ENCODE data around the gene CCDC116. TPM values are rescaled to one million over a fixed set of nuclear protein-coding genes. Genes with fewer than 3 reads are reported as not detected.

Gene CCDC116
- total and polyA plus RNA-seq, 10 of the 15 experiments (the other 5 are each of a cell fraction or from before 2014, with no cell fraction given) = 0.04 to 0.18 (median 0.04) TPM; not detected in 6

DNA sequence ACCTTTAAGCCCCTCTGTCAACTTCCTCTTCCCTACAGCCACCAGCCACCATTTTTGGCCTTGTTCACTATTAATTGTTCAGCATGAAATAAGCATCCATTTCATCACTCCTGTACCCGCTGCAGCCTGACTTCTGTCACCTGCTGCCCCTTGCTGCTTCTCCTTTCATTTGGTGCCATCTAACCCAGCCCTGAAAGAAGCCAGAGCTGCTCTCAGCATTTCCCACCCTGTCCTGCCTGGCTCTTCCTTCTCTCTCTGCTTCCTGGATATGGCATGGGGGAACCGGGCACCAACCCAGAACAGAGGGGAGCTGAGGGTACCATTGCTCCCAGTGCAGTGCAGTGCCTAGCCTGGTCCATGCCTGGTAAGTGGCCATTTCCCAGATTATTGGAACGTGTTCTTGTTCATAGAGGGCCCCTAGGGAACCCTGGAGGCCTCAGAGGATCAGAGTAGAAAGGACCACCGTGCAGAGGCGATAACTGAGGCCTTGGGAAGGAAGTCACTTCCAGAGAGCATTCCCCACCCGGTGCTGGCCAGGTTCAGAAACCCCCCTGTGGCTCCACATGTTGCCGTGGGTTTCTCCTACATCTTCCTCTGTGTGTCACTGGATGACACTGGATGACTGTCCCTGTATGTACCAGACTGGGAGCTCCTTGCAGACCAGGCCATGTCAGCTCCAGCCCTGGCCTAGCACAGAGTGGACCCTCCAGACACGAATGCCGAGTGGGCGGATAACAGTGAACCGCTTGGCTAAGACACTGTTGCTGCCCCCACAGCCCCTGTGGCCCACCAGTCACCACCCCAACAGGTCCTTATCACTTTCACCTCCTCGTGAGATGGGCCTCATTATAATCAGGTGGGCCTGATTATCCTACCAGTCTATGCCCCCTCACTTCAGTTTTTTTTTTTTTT lies 7.4 kb upstream of the CCDC116 start:
- ChIA-PET CTCF (interaction anchor here (0.7 to 3.7 kb wide), 10 partner anchors 9 to 46 kb away, joined by 3 to 14 read pairs (median 6); partner anchors contain the start of gene SDF2L1), RAD21 (ENCODE audit: unreplicated experiment) (no interaction called here), POLR2A (interaction anchor here (1.2 kb wide), 1 partner anchor 17 kb away, joined by 4 read pairs; the partner anchor contains the start of gene SDF2L1), SMC1A (ENCODE audit: uncharacterized antibody, unreplicated experiment) (interaction anchor here (1.0 to 1.1 kb wide), 2 partner anchors 17 to 37 kb away, joined by 3 read pairs; partner anchors contain the start of gene SDF2L1)
- Histone ChIP-seq H3K4me1 (ENCODE audit: control insufficient read depth, insufficient read depth, low read length) (peaks cover 10% of the 10 kb centered on the region; the same call in 1 of the 2 replicates), H3K9ac (ENCODE audit: control insufficient read depth, insufficient read depth, low read length) (no peak overlapping the region), H3K27me3 (replicated peaks in 1 of 2; ENCODE audit: control insufficient read depth in 2 of 2, insufficient read depth in 2 of 2, low read length in 1 of 2) (no peaks in the 10 kb centered on the region), H3K79me2 (ENCODE audit: control insufficient read depth, insufficient read depth, low read length) (peaks cover 27% of the 10 kb centered on the region), H2AFZ (ENCODE audit: control insufficient read depth, low read depth, low read length) (no peak overlapping the region), H3K9me3 (replicated peaks; ENCODE audit: control insufficient read depth, insufficient read depth, low read length) (no peaks in the 10 kb centered on the region), H3K27ac (ENCODE audit: control insufficient read depth, insufficient read depth) (no peak overlapping the region), H3K36me3 (ENCODE audit: control insufficient read depth in 2 of 2, insufficient read depth in 2 of 2, low read length in 1 of 2) (peaks cover 11 to 26% of the 10 kb centered on the region in 2 experiments; a peak in 3 of 4 replicates), H4K20me1 (ENCODE audit: control insufficient read depth, insufficient read depth) (peaks cover 7% of the 10 kb centered on the region), H3K4me3 (no peak overlapping the region), H3K4me2 (ENCODE audit: control insufficient read depth, insufficient read depth) (no peak overlapping the region)
- ATAC-seq (no peak), FAIRE-seq (no peak), DNase-seq (ENCODE audit: low read depth, low spot score) (no peak)
- intact Hi-C loops (cut with micrococcal nuclease; ENCODE audit: unreplicated experiment) (no loop called here), in situ Hi-C loops (cut with MboI) (no loop called here)
- BruUV-seq (replicated peaks) = no TSS peak
- WGBS (ENCODE audit: insufficient coverage, insufficient replicate concordance, low lambda C conversion rate, missing lambda C conversion rate) = 86% methylated on average over 12 of the region's 12 CpGs
- TF ChIP-seq HDAC2 (IDR thresholded peaks at IDR 0.05) (no peak), NFXL1 (IDR thresholded peaks at IDR 0.05; ENCODE audit: borderline replicate concordance) (no peak), JUNB (IDR thresholded peaks at IDR 0.05) (no peak), POLR2A (IDR thresholded peaks at IDR 0.05; ENCODE audit: low read depth, low read length) (peak; percentile 65), POLR2AphosphoS5 (IDR thresholded peaks at IDR 0.05; ENCODE audit: low read length) (peak; percentile 22; the same call in 1 of the 2 replicates), DPF2 (IDR thresholded peaks at IDR 0.05) (no peak)
- TF ChIP-seq, protein P1, sequence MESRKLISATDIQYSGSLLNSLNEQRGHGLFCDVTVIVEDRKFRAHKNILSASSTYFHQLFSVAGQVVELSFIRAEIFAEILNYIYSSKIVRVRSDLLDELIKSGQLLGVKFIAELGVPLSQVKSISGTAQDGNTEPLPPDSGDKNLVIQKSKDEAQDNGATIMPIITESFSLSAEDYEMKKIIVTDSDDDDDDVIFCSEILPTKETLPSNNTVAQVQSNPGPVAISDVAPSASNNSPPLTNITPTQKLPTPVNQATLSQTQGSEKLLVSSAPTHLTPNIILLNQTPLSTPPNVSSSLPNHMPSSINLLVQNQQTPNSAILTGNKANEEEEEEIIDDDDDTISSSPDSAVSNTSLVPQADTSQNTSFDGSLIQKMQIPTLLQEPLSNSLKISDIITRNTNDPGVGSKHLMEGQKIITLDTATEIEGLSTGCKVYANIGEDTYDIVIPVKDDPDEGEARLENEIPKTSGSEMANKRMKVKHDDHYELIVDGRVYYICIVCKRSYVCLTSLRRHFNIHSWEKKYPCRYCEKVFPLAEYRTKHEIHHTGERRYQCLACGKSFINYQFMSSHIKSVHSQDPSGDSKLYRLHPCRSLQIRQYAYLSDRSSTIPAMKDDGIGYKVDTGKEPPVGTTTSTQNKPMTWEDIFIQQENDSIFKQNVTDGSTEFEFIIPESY (IDR thresholded peaks at IDR 0.05) = no peak
